Cortex of kidney (tissue), 1 donor: ENCODE measurements around the gene PDE6D.

Experiments
- DNase-seq: peaks from one replicate; lab custom pipeline; 2025; lab: John Stamatoyannopoulos, UW

Gene PDE6D

DNA sequence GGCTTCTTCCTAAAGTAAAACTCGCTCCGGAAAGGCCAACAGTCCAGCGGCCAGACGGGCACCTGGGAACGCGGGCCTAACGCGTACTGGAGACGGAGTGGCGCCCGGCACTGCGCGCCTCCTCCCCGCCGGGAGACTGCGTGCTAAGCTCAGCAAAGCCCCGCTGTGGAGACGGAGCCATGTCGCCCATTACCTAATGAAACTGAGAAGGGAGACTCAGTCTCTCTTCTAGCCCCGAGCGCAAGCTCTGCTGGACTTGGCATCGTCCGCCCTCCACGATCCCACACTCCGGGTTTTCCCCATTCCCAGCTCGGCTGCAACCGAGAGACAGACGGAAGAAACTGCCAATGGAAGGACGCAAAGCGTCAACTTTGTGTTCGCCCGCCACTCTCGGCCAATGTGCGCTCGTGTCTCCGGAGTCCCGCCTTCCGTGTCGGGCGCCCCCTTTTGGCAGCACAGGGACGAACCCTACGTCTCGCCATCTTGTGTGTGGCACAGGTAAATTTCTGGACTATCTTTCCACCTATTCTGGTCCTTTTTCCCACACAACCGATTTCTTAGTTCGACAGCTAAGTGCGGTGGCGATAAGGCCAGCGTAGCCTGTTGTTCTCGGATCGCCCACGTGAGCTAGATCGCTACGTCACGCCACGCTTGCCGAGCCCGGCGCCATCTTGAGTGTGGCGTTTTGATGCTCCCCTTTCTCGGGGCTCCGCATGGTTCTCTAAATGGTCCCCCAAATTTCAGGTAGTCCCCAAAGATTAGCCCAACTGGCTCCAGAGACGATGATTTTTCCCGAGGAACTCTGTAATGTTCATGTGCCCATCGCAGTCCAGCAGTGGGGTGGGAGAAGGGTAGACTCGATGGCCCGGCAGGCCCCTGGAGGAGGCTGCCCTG is 74.1 kb downstream of the PDE6D start:
- DNase-seq, result no peak

DNA sequence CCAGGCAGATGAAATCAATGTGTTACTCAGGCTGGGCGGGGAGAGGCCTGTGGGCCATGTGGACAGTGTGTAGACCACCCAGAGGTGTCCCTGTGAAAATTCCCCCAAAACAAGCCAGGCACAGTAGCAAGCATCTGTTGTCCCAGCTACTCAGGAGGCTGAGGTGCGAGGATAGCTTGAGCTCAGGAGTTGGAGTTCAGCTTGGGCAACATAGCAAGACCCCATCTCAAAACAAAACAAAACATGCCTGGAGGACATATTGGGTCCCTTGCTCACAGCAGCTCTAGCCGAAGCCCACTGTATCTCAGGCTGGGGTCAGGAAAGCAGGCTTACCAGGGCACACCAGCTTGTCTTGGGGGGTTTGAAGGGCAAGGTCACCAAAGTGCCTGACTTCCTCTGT is 77.1 kb downstream of the PDE6D start:
- DNase-seq, result no peak

DNA sequence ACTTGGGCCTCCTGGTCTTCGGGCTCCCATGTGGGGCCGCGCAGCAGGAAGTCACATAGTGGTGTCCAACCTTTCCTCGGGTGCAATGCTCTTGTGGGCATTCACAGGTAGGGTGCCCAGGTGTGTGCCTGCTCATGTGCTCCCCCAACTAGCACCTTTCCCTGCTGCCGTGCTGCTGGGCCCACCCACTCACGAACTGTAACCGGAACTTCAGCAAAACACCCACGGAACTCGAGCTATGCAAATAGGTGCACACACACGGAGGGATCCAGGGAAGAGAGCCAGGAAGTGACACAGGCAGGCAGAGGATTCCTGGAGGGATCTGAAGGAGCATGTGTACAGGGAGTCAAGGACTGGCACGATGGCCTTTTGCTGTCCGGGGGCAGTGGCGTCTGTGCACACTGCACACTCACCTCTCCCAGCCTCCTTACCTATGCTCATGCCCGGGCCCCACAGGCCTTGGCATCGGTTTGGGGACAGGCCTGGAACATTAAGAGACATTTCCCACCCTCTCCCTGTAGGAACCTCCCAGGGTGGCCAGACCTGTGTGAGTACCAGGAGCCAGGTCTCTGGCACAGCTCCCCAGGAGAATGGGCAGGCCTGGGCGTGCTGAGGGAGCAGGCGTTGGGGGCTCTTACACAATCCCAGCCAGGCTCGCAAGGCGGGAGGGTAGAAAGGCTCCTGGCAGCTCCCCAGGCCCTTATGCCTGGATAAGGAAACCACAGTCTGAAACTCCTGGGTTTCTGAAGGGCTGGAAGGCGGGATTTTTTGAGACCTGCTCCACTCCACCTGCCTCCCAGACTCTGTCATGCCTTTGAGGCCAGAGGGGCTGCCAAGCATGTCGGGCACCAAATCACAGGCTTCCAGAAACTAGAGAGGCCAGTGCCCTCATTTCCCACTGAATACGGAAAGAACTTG is 79.4 kb downstream of the PDE6D start:
- no peak for DNase-seq

DNA sequence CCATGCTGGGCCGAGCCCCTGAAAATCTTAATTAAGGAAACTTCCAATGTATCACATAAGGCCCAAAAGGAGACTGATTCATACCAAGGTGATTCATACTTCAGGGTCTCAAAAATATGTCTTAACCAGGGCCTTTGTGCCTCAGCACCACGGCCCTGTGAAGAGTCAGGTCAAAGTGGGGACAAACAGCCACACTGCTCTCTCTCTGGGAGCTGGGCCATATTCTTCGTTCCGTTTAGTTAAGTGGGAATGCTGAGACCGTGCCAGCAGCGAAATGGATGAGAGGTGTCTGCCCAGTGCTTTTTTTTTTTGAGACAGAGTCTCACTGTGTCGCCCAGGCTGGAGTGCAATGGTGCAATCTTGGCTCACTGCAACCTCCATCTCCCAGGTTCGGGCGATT is 82.1 kb downstream of the PDE6D start:
- DNase-seq, result no peak

DNA sequence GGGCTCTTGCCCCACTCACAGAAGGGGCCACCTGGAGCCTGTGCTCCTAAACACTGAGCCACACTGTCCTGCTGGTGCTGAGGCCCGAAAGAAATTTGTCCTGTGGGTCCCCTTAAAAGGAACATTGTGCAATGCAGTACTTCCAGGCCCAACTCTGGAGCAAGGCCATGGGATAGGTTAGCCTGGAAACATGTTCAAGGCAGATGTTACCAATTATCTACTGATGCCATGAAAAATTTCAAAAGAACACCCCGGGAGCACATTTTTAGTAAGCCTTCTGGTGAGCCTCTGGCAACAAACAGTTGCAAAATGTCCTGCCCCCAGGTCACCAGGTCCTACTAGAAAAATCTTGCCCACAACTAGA is 85.1 kb downstream of the PDE6D start:
- DNase-seq, result no peak

DNA sequence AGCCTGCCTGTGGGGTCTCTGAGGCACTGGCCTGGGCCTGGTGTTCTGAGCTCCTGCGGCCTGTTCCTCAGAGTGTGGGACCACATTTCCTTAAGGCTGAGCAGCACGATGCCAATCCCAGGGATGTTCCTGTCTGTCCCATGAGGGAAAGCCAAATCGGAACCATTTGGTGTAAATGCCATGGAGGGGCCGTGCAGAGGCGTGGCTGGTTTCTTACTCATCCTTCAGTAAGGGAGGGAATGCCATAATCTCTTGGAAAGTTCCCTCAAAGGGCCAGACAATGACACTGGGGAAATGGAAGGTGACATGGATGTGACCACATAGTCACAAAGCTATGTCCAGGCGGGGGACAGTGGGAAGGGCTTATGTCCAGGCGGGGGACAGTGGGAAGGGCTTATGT is 87.1 kb downstream of the PDE6D start:
- no peak for DNase-seq

DNA sequence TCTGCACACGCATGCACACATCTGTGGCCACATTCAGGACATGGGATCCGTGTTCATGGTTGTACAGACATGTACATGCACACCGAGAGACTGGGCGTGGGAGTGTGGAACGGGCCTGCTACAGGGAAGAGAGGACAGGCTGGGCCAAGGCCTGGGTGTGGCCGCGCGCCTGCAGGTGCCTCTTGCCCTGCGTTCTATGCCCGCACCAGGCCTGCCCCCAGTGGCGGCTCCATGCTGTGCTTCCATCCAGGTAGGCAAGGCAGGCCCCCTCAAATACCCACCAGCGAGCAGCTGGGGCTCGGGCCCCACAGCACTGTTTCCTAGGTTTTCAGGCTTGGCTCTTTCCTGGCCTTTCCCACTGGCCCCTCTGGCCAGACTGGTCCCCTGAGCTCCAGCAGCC is 88.2 kb downstream of the PDE6D start:
- DNase-seq, result no peak

DNA sequence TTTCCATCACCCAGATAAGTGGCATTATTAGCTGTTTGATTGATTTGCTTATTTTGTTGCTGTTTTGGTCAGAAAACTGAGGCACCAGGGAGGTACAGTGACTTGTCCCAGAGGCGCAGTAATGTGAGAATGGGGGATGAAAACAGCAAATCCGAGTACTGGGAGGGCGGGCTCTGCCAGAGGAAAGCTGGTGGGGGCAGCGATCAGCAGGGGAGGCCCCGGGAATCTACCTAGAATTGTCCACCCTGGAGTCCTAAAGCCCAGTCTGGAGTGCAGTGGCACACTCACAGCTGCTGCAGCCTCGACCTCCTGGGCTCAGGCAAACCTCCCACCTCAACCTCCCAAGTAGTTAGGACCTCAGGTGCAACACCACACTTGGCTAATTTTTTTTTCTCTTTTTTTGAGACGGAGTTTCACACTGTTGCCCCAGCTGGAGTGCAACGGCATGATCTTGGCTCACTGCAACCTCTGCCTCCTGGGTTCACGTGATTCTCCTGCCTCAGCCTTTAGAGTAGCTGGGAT is 89.8 kb downstream of the PDE6D start:
- DNase-seq, result no peak

DNA sequence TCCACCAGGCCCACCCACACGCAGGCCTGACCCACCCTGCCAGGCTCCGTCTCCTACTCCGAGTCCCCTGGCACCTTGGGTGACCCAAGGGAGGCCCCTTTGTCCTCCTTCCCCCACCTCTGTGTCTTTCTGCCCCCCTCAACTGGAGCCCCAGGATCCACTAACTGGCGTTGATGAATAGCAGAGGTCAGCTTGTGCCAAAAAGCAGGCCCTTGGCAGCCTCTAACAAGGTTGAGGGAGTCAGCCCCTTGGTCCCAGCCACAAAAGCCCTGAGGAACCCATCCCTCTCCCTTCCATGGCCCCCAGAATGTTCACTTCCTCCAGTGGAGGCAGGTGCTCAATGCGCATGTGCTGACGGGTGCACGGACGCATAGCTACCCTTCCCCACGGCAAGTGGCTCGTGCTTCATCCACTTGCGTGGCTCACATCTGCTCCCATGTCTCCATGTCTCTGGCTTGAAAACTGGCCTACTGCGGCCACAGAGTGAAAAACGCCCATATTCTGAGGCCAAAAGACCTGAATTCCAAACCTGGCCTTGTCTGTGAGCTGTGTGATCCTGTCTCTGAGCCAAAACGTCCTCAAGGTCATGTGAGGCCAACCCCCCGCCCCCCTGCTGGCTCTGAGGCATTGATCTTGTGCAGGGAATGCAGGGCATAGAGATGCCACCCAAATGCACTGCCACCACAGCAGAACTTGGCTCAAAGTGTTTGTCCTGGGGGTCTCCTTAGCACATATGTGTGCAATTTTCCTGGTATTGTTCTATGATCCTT is 91.8 kb downstream of the PDE6D start:
- DNase-seq, result no peak

DNA sequence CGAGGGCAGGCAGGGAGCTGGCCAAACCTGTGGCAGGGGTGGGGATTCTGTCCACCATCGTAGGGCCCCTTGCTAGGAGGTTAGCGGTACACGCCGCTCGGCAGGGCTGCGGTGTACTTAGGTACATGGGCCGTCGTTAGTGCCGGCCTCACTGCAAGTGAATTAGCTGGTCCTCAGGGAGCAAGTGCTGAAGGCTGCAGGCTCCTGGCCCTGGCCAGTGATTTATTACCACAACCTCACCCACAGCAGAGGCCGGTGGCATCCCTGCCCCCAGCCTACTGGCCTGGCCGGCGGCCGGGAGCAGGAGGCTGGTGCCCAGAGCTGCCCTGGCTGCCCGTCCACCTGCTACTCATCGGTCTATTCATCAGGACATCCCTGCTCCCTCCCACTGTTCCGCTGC is 92.4 kb downstream of the PDE6D start:
- DNase-seq, result no peak

DNA sequence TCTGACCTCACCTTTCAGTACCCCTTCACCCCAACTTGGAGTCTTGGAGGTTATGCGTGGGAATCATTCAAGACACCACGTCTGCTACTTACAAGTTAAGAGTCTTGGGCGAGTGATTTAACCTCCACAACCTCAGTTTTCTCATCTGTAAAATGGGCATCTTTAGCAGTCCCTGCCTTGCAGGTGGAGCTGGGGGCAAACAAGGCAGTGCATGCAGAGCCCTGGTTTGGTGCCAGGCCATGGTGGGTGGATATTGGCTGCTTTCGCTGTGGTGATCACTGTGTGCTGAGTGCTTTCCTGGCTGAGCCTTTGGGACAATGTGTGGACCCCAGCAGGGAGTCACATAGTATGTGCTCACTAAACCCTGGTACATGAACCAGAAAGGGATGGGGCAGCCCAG is 93.1 kb downstream of the PDE6D start:
- no peak for DNase-seq

DNA sequence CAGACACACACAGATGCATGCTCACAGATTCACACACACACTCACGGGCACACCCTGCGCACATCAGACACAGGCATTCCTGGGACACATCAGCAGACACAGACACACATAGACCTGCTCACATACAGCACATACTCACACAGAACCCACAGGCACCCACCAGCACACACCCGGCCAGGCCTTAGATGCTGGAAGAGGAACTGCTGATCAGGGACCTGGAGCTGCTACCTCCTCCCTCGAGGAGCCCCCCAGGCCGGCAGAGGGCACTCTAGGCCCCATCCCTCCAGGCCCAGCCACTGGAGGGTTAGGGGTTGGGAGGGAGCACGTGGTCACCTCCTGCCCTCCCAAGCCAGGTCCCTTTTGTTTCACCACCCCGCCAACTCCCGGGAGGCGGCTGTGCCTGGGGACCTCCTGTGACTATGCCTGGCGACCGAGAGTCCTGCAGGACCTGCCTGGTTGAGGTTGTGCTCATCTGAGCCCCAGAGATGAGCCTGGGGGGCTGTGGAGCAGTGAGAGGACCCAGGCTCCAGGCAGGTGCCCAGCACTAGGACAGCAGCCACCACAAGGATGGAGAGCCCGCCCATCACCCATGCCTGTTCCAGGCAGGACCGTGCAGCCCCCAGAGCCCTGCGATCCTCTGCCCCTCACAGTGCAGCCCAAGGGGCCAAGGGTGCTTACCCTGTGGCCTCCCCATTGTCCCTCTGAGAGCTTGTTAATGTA is 93.8 kb downstream of the PDE6D start:
- DNase-seq, result no peak

DNA sequence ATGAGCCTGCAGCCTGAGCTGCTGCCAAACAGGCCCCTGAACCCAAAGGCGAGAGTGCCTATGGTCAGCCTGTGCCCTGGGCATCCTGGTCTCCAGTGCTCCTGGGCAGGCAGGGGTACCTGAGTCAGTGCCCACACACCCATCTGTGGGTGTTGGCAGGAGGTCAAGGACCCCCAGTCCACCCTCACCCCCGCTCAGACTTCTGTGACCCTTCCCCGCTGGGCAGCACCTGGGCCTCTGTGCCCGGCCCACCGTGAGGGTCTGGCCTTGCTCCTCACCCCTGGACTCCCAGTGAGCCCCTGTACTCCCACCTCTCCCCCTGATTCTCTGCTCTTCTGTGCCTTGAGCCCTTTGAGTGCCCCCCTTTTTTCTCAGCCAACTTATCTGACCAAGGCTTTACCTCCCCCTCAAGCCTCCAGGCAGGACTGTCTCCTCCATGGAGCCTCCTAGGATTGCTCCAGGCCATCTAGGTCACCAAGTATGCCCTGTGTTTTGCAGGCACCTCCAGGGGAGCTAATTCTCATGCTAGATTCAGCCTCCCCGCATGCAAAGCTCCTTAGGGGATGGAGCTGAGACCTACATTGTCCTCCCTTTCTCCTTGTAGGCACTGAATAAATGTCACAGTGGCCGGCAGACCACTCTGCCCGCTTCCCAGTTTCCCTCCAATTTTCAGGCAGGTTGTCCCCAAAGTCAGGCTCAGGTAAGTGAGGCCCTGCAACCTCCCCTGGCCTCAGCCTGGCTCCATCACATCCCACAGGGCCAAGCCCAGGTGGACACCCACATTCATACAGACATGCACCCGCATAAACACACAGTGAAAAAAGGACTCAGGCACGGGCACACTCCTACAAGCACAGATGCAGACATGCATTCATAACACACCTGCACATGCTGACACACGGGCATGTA is 94.6 kb downstream of the PDE6D start:
- no peak for DNase-seq

DNA sequence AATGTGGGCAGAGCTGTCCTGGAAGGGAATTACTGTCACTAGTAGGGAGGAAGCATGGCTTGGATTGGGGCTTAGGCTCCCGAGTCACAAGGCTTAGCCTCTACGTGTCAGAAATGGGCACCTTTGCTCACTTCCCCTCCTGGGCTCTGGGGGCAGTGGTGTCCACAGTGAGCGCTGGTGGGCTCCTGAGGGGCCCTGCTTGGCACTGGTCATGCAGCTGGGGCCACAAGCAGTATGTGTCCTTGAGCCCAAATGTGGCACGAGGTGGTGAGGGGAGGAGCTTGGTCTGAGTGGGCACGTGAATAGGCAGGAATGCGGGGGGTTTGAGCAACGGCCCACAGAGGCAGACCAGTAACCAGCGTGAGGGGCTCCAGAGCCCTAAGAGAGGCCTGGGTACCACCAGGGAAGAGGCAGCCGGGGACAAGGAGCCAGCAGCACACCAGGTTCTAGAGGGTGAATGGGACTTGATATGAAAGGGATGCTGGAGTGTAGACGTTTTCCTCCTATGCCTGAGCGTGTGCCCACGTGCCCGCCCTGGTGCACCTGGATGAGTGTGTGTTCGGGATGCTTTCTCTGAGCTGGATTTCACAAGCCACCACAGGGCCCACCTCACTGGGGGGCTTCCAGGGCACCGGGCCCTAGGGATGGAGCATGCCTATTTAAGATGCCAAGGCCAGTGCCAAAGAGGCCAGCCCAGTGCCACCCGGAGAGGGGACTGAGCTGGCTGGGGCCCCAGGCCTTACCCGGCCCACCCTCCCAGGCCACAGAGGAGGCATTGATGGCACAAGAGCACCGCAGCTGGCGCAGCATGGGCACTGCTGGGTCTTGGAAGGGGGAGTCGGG is 95.5 kb downstream of the PDE6D start:
- DNase-seq, result no peak

DNA sequence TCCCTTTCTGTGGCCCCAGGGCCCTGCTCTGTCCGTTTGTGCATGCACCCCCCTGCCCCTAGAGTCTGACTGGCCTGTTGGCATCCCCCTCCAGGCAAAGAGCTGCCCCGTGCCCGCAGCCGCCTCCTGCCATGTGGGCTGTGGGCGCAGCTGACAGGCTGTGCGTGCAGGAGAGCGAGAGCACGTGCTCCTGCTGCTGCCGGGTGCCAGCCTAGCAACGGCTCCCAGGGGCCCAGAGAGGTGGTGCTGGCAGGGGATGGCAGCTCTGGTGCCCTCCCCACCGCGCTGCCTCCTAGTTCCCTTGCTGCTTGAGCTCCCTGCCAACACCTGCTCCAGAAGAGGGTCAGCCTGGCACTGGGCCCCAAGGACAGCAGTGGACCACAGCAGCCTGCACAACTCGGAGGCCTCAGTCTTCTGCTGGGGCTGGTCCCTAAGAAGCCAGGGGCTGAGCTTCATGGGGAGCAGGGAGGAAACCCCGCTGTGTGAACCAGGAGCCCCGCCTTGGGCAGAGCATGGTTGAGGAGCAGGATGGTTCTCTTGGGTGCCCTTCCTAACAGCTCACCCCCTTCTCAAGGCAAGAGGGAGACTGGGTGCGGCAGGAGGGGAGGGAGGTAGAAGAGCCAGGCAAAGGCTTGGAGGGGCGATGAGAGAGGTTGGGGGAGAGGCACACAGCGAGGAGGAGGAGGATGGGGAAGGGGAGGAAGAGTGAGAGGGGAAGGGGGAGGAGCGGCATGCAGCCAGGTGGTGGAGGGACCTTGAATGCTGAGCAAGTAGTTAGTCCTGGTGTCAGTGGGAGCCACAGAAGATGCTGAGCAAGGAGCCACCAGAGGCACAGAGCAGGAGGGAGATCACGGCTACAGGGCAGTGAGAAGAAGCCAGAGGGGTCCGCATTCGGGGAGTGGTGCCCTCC is 96.5 kb downstream of the PDE6D start:
- no peak for DNase-seq

DNA sequence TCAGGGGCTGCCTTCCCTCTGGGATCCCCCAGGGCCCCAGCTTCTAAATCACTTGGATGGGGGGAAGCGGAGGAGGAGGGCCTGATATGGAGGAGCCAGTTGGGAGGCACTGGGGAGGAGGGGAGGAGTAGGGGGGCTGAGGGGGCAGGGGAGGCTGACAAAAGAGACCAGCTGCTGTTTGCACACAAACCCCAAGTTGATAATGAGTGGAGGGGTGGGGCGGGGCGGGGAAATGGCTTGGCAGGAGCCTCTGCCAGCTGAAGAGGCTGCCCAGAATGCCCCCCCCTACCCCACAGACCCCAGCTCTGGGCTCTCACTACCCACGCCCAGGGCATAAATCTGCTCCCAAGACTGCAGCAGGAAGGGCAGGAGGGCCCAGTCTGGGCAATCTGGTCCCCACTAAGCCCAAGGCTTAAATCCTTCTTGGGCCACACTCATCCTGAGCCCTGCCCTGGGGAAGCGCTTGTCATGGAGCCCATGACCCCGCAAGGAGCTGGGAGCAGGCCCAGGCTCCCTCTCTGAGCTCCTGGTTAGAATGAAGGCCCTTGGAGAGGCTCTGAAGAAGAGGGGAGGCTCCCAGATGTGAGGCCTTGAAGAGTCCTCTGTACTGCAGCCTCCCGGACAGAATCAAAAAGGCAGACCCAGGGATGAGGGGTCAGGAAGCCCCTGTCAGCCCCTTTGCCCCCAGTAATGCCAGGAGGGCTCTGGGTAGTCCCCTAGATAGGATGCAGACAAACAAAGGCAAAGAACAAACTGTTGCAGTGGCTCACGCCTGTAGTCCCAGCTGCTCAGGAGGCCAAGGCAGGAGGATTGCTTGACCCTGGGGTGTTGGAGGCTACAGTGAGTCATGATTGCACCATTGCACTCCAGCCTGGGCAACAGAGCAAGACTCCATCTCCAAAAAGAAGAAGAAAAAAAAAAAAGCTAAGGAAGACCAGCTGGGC is 97.5 kb downstream of the PDE6D start:
- no peak for DNase-seq

DNA sequence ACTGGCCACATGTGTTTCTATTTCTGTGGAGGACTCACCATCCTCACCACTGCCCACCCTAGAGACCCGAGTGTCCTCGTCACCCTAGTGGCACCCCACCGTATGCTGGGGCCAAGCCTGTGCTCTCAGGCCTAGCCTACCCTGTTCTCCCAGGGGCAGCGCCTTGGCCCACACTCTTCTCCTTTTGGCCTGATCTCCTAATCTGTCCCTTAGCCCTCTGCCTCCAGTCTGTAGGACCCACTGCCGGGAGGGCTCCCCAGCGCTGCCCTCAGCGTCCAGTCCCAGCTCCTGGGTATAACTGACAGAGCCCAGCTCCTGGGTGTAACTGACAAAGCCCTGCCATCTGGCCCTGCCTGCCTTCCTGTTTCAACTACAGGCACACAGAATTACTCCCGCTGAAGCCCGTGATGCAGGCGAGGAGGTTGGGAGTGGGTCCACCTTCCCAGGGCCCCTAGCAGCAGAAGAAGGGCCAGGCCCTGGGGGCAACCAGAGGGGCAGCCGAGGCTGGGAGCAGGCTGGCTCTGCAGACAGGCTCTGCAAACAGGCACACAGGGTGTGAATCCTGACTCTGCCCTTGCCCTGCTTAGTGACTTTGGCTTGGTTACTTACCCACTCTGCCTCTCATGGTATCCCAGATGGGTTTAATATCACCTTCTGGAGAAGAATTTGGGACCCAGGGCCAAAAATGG is 98.3 kb downstream of the PDE6D start:
- no peak for DNase-seq
